Neural progenitor cell (in vitro differentiated cells): ENCODE data around the gene ATP5F1C. TPM values are rescaled to one million over a fixed set of nuclear protein-coding genes. Genes with fewer than 3 reads are reported as not detected.

Experiments used
- DNase-seq: peaks from one replicate; pipeline ENCODE4 v3.0.0-alpha.2; 2016; ENCODE audit warnings: low spot score
- H2AFZ ChIP-seq: fragments of 200-600 bp; sonication (generic); replicated peaks from 2 replicates; pipeline ENCODE4 v1.6.1; 2016; ENCODE audit warnings: antibody characterized with exemption
- H3F3A ChIP-seq: fragments of 200-600 bp; sonication (generic); 2 replicates; pipeline ENCODE4 v1.6.1; 2016; ENCODE audit warnings: antibody characterized with exemption, low read depth
- H3K27ac ChIP-seq: fragments of 200-600 bp; sonication (generic); 2 replicates; pipeline ENCODE4 v1.5.1; 2016; ENCODE audit warnings: mild to moderate bottlenecking
- H3K27me3 ChIP-seq: fragments of 200-600 bp; sonication (generic); 2 replicates; pipeline ENCODE4 v1.6.1; 2016; ENCODE audit warnings: mild to moderate bottlenecking, moderate library complexity
- H3K36me3 ChIP-seq: fragments of 200-600 bp; sonication (generic); 2 replicates; pipeline ENCODE4 v1.5.1; 2016
- H3K4me1 ChIP-seq: fragments of 200-600 bp; sonication (generic); 2 replicates; pipeline ENCODE4 v1.6.1; 2016; ENCODE audit warnings: mixed run types
- H3K4me2 ChIP-seq: fragments of 200-600 bp; sonication (generic); 2 replicates; pipeline ENCODE4 v1.6.1; 2016
- H3K4me3 ChIP-seq: fragments of 200-600 bp; sonication (generic); 2 replicates; pipeline ENCODE4 v1.5.1; 2016
- H3K79me2 ChIP-seq: fragments of 200-600 bp; sonication (generic); 2 replicates; pipeline ENCODE4 v1.6.1; 2016; ENCODE audit warnings: low read depth
- H3K9ac ChIP-seq: fragments of 200-600 bp; sonication (generic); 2 replicates; pipeline ENCODE4 v1.6.1; 2016
- H3K9me3 ChIP-seq: fragments of 200-600 bp; sonication (generic); 2 replicates; pipeline ENCODE4 v1.5.1; 2016; ENCODE audit warnings: low read depth
- H4K20me1 ChIP-seq: fragments of 200-600 bp; sonication (generic); 2 replicates; pipeline ENCODE4 v1.6.1; 2016; ENCODE audit warnings: low read depth
- H3K27ac Mint-ChIP-seq: 3 replicates; pipeline ENCODE4 v1.8.0; 2021; ENCODE audit warnings: mixed read lengths
- H3K27me3 Mint-ChIP-seq: 2 replicates; pipeline ENCODE4 v1.8.0; 2022; ENCODE audit warnings: low read depth, mild to moderate bottlenecking, inconsistent platforms, moderate library complexity, mixed read lengths; ENCODE audit not compliant: insufficient read depth
- H3K36me3 Mint-ChIP-seq: 3 replicates; pipeline ENCODE4 v1.8.0; 2021; ENCODE audit warnings: mixed read lengths
- H3K4me1 Mint-ChIP-seq: 3 replicates; pipeline ENCODE4 v1.8.0; 2021; ENCODE audit warnings: mixed read lengths
- H3K4me3 Mint-ChIP-seq: 3 replicates; pipeline ENCODE4 v1.8.0; 2021; ENCODE audit warnings: mild to moderate bottlenecking, moderate library complexity, mixed read lengths
- H3K9me3 Mint-ChIP-seq: 3 replicates; pipeline ENCODE4 v1.8.0; 2020; ENCODE audit warnings: mixed read lengths
- EZH2 ChIP-seq: fragments of 200-600 bp; sonication (generic); IDR thresholded peaks from 2 replicates; pipeline ENCODE4 v1.6.1; 2017; ENCODE audit warnings: antibody characterized with exemption, mild to moderate bottlenecking, moderate library complexity
- EZH2phosphoT487 ChIP-seq: fragments of 200-600 bp; sonication (generic); IDR thresholded peaks from 2 replicates; pipeline ENCODE4 v1.6.1; 2017; ENCODE audit warnings: antibody characterized with exemption
- total RNA-seq: library from RNA; depleted of rRNA; stranded (reverse); fragments of >200 nt; gene quantifications from 2 replicates; pipeline ENCODE4 v1.2.3, GENCODE V29; 2015; ENCODE audit warnings: low replicate concordance
- TF ChIP-seq, protein P1 (sequence below): fragments of 200-600 bp; sonication (generic); IDR thresholded peaks from 2 replicates; pipeline ENCODE4 v1.5.1; 2017; ENCODE audit warnings: antibody characterized with exemption, mild to moderate bottlenecking

Gene ATP5F1C
- total RNA-seq, 1 donor from 2014 or later, result 466 TPM

DNA sequence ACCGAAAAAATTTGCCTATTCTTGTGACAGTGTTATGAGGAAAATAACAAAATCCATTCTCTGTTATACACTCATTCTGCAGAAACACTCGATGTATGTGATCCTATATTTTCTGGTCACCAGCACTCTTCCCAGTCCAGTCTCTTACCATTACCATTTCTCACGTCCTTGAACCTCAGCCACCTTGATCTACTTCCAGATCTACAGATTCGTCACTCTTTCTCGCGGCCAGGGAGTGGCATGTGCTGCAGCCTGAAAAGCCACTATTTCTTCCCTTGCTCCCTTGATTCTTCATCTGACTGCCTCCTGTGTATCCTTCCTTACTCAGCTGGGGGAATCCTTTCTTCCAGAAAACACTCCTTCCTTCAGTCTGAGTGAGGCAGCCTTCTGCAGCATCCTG, 16.2 kb downstream of the ATP5F1C start:
- no peaks in the 10 kb centered on the region for H3K27me3 ChIP-seq
- H2AFZ ChIP-seq, result no peak overlapping the region
- no peaks in the 10 kb centered on the region for H3K9me3 ChIP-seq
- no peak overlapping the region for H3K27ac ChIP-seq
- H3K79me2 ChIP-seq, result no peaks in the 10 kb centered on the region
- no peak overlapping the region for H3K9ac ChIP-seq
- DNase-seq, result no peak
- TF ChIP-seq, protein P1, sequence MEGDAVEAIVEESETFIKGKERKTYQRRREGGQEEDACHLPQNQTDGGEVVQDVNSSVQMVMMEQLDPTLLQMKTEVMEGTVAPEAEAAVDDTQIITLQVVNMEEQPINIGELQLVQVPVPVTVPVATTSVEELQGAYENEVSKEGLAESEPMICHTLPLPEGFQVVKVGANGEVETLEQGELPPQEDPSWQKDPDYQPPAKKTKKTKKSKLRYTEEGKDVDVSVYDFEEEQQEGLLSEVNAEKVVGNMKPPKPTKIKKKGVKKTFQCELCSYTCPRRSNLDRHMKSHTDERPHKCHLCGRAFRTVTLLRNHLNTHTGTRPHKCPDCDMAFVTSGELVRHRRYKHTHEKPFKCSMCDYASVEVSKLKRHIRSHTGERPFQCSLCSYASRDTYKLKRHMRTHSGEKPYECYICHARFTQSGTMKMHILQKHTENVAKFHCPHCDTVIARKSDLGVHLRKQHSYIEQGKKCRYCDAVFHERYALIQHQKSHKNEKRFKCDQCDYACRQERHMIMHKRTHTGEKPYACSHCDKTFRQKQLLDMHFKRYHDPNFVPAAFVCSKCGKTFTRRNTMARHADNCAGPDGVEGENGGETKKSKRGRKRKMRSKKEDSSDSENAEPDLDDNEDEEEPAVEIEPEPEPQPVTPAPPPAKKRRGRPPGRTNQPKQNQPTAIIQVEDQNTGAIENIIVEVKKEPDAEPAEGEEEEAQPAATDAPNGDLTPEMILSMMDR, result no peak
- TF ChIP-seq EZH2 (no peak), EZH2phosphoT487 (no peak)
- peaks cover 5% of the 10 kb centered on the region for H3K36me3 ChIP-seq
- no peak overlapping the region for H3K4me3 ChIP-seq
- H3K27ac Mint-ChIP-seq, result no peak overlapping the region
- no peaks in the 10 kb centered on the region for H3K4me1 ChIP-seq
- H3K4me2 ChIP-seq, result no peak overlapping the region
- peaks cover 33% of the 10 kb centered on the region for H3K36me3 Mint-ChIP-seq
- H3K4me3 Mint-ChIP-seq, result no peak overlapping the region
- no peaks in the 10 kb centered on the region for H3F3A ChIP-seq
- no peaks in the 10 kb centered on the region for H3K4me1 Mint-ChIP-seq
- H3K9me3 Mint-ChIP-seq, result no peaks in the 10 kb centered on the region
- H4K20me1 ChIP-seq, result no peaks in the 10 kb centered on the region
- H3K27me3 Mint-ChIP-seq, result no peaks in the 10 kb centered on the region

DNA sequence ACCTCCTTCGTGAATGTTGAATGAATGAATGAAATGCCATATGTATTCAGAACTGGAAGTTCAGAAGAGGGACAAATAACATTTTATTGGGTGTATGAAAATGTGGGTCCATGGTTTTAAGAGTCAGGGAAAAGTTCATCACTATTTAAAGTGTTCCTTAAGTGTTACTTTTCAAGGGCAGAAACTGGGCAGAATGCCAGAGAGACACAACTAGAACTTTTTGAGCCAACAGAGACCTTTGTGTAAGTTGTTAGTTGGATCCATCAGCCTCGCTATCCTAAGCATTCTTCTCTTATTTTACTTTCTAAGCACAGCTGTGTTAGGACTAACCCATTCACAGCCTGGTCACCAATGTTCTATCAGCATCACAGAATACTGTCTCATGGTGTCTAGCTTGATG, 16.8 kb downstream of the ATP5F1C start:
- no peaks in the 10 kb centered on the region for H3K4me1 Mint-ChIP-seq

DNA sequence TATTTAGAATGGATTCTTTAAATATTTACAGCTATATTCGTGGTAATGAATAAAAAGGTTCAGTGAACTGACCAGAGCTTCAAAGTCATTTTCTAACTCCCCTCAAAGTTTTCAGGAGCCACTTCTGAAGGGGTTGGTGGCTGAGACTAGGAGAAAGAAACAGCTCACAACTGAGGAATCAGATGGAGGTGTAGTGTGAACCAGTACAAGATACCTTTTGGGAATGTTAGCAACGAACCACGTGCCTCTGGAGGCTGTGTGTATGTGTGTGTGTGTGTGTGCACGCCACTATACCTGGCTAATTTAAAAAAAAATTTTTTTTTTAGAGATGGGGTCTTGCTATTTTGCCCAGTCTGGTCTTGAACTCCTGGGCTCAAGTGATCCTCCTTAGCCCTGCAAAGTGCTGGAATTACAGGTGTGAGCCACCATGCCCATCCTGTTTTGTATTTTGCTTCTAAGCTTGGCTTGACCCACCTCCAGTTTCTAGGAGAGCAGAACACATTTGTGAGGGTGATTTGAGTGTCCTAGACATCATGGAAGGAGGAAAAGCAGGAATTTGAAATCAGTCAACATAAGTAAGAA, 20.8 kb downstream of the ATP5F1C start:
- H3K4me3 Mint-ChIP-seq, result no peak overlapping the region
- Histone ChIP-seq H3K79me2 (no peaks in the 10 kb centered on the region), H3K36me3 (no peaks in the 10 kb centered on the region), H3K27ac (no peak overlapping the region), H3K4me2 (no peak overlapping the region), H3K9ac (no peak overlapping the region), H3F3A (peaks cover 4% of the 10 kb centered on the region), H3K4me3 (no peak overlapping the region), H3K4me1 (no peaks in the 10 kb centered on the region), H3K27me3 (no peaks in the 10 kb centered on the region), H3K9me3 (no peaks in the 10 kb centered on the region), H4K20me1 (no peaks in the 10 kb centered on the region), H2AFZ (no peak overlapping the region)
- TF ChIP-seq EZH2phosphoT487 (no peak), EZH2 (no peak)
- TF ChIP-seq, protein P1, result no peak
- H3K27me3 Mint-ChIP-seq, result no peaks in the 10 kb centered on the region
- H3K9me3 Mint-ChIP-seq, result no peaks in the 10 kb centered on the region
- no peak for DNase-seq
- H3K27ac Mint-ChIP-seq, result no peak overlapping the region
- H3K4me1 Mint-ChIP-seq, result no peaks in the 10 kb centered on the region
- H3K36me3 Mint-ChIP-seq, result peaks cover 16% of the 10 kb centered on the region

More for the DNA sequence above, 16.8 kb downstream of the ATP5F1C start:
- peaks cover 29% of the 10 kb centered on the region for H3K36me3 Mint-ChIP-seq
- Histone ChIP-seq H3K36me3 (peaks cover 5% of the 10 kb centered on the region), H3K79me2 (no peaks in the 10 kb centered on the region), H3F3A (peaks cover 4% of the 10 kb centered on the region), H3K27ac (no peak overlapping the region), H3K9ac (no peak overlapping the region), H2AFZ (no peak overlapping the region), H4K20me1 (no peaks in the 10 kb centered on the region), H3K4me3 (no peak overlapping the region), H3K4me2 (no peak overlapping the region), H3K9me3 (no peaks in the 10 kb centered on the region), H3K4me1 (no peaks in the 10 kb centered on the region), H3K27me3 (no peaks in the 10 kb centered on the region)
- no peaks in the 10 kb centered on the region for H3K27me3 Mint-ChIP-seq
- no peak for TF ChIP-seq EZH2
- TF ChIP-seq, protein P1, result no peak
- no peak for TF ChIP-seq EZH2phosphoT487
- H3K27ac Mint-ChIP-seq, result no peak overlapping the region
- DNase-seq, result no peak
- H3K4me3 Mint-ChIP-seq, result no peak overlapping the region
- no peaks in the 10 kb centered on the region for H3K9me3 Mint-ChIP-seq
